NB4 (cell line): ENCODE data around the gene IDI1.

Experiments
- MAX ChIP-seq: IDR thresholded peaks from 2 replicates; pipeline ENCODE4 v1.6.1; 2011; ENCODE audit warnings: low read depth, low read length
- MYC ChIP-seq: IDR thresholded peaks from 2 replicates; pipeline ENCODE4 v1.6.1; 2011; ENCODE audit warnings: low read depth, low read length
- POLR2A ChIP-seq: IDR thresholded peaks from 2 replicates; pipeline ENCODE4 v1.6.1; 2011; ENCODE audit warnings: mild to moderate bottlenecking; ENCODE audit not compliant: insufficient read length; ENCODE audit errors: extremely low read depth
- TF ChIP-seq, protein P1 (sequence below): IDR thresholded peaks from one replicate; pipeline ENCODE4 v1.5.1; 2012; ENCODE audit warnings: low read depth, low read length

- TF ChIP-seq, protein P1, sequence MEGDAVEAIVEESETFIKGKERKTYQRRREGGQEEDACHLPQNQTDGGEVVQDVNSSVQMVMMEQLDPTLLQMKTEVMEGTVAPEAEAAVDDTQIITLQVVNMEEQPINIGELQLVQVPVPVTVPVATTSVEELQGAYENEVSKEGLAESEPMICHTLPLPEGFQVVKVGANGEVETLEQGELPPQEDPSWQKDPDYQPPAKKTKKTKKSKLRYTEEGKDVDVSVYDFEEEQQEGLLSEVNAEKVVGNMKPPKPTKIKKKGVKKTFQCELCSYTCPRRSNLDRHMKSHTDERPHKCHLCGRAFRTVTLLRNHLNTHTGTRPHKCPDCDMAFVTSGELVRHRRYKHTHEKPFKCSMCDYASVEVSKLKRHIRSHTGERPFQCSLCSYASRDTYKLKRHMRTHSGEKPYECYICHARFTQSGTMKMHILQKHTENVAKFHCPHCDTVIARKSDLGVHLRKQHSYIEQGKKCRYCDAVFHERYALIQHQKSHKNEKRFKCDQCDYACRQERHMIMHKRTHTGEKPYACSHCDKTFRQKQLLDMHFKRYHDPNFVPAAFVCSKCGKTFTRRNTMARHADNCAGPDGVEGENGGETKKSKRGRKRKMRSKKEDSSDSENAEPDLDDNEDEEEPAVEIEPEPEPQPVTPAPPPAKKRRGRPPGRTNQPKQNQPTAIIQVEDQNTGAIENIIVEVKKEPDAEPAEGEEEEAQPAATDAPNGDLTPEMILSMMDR: no peak
- TF ChIP-seq POLR2A: no peak
- TF ChIP-seq MAX: no peak
- no peak for TF ChIP-seq MYC
Measured at GRCh38 chr10:1036341-1036791, 12.6 kb downstream of the IDI1 start.
